Occipital lobe (tissue), 2 donors: ENCODE measurements around the gene CD44. TPM values are rescaled to one million over a fixed set of nuclear protein-coding genes. Genes with fewer than 3 reads are reported as not detected.

Experiments used
- DNase-seq: peaks from one replicate; lab custom pipeline; 2025; lab: John Stamatoyannopoulos, UW
- total RNA-seq: library from RNA; depleted of rRNA; stranded (reverse); fragments of >200 nt; gene quantifications from one replicate; pipeline ENCODE4 v1.2.3, GENCODE V29; 2014

Gene CD44
- total RNA-seq, 1 donor from 2014 or later, result 6.2 TPM

DNA sequence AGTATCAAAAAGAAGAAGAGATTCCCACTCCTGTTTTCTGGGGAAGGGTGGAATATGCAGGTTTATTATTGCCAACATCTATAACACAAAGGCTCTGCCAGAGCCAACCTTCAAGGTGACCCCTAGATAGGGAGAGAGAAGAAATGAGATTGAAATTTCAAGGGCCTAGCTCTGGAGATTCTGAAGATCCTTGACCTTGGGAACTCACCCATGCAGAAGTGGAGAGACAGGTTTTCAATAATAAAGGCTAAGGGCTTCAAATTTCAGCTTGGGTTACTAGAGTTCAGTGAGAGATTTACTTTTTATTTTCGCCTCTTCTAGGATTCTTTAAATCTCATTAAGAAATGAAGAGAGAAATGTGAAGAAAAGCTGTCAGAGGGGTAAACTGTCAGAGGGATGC, 98.4 kb downstream of the CD44 start:
- no peak for DNase-seq

GRCh38 chr11:35237860-35238715, 99.1 kb downstream of the CD44 start:
- DNase-seq, result no peak

GRCh38 chr11:35238882-35239281, 99.9 kb downstream of the CD44 start:
- DNase-seq, result no peak

- no peak for DNase-seq
Observed at GRCh38 chr11:35239471-35240075, 100.6 kb downstream of the CD44 start.

GRCh38 chr11:35241083-35241482, 102.1 kb downstream of the CD44 start:
- DNase-seq, result no peak

- no peak for DNase-seq
Observed at GRCh38 chr11:35241531-35241930, 102.6 kb downstream of the CD44 start.

DNA sequence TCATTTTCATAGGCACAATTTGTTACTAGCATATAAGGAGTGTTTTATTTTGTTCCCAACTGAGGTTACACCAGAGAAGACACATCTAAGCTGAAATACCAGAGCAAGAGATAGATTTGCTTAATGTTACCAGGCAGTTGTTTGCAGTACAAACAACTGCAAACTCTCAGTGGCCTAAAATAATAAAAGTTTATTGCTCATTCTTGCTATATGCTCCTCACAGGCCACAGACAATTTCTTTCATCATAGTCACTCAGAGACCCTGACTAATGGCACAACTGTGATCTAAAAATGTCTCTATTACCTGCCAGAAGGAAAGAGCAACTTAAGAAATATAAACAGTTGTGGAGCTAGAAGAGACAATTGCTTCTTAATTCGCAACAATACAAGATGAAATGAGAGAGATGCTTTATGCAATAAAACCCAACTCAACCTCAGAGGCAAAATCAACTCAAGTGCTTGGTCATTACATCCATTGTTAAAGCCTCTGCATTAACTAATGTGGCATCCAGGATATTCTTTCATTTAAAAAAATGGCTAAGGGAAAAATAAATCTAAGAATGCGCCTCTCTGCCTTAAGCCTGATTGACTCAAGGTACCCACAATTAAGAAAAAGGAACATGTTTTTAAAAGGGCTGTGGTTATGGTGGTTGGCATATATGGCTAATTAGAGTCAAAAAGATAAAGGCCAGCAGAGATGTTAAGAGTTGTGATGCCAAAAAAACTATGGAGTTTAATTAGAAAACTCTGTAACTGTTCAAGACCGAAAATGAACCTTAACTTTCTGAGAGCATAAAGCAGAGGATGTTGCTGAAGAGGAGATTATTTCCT, 103.7 kb downstream of the CD44 start:
- DNase-seq, result no peak

DNA sequence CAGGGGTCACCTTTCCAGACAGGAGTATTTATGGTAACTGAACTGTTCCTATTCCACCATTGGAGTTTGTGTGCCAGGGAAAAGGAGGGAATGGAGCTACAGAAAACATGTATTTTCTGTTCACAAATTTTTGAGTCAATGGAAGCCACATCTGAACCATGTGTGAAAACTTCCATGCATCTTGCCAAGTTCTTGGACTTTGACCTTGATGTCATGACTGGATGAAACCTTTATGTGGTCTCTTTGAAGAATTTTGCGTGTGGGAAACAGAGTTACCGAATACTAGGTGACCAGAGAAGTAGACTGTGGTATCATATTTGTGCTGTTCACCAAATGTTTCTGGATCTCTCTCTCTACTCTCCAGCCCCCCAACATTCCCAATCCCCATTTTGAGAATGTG, 104.8 kb downstream of the CD44 start:
- DNase-seq, result no peak

DNA sequence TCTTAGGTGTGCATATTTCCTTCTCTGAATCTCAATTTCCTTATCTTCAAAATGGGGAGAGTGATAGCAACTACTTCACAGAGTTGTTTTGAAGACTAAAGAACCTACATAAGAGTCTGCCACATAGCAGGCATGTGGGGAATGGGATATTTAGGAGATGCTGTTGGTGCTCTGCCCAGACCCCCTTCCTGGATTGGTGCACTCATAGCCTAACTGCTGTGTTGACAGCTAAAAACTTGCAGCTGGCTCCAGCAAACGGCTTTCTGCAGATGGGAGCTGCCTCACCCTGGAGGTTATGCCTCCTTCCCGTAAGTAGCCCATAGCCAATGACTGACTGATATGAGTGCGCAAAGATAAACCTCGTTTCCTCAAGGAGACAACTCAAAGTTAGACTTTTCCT, 106.1 kb downstream of the CD44 start:
- no peak for DNase-seq

- no peak for DNase-seq
Observed at GRCh38 chr11:35245786-35246185, 106.8 kb downstream of the CD44 start.

GRCh38 chr11:35246745-35247144, 107.8 kb downstream of the CD44 start:
- no peak for DNase-seq

DNA sequence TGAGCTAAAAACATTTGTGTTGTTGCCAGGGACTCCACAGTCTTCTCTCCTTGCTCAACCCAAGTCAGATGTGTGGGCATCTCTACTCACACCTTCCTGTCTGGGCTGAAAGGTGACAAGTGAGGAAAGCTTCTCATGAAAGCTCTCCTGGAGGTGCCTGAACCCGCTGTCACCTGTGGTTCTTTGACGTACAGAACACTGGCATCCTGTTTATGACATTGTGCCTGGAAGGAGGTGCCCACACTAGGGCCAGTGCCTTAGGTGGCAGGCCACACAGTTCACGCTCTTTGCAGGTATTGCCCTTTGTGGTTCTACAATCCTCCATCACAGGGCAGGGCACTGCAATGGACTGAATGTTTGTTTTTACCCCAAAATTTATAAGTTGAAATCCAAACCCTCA, 108.5 kb downstream of the CD44 start:
- DNase-seq, result no peak

DNA sequence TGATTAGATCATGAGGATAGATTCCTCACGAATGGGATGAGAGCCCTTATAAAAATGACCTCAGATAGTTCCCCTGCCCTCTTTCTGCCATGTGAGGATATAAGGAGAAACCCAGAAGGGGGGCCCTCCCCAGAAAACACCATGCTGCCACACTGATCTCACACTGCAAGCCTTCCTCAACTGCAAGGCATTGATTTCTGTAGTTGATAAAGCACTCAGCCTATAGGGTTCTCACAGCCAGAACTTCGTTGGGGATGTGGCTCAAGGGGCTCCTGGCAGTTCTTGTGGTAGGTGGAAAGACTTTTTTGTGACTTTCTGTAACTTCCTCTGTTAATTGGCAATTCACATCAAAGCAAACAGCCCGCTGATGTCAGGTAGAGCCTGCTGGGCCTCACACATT, 108.9 kb downstream of the CD44 start:
- no peak for DNase-seq

DNA sequence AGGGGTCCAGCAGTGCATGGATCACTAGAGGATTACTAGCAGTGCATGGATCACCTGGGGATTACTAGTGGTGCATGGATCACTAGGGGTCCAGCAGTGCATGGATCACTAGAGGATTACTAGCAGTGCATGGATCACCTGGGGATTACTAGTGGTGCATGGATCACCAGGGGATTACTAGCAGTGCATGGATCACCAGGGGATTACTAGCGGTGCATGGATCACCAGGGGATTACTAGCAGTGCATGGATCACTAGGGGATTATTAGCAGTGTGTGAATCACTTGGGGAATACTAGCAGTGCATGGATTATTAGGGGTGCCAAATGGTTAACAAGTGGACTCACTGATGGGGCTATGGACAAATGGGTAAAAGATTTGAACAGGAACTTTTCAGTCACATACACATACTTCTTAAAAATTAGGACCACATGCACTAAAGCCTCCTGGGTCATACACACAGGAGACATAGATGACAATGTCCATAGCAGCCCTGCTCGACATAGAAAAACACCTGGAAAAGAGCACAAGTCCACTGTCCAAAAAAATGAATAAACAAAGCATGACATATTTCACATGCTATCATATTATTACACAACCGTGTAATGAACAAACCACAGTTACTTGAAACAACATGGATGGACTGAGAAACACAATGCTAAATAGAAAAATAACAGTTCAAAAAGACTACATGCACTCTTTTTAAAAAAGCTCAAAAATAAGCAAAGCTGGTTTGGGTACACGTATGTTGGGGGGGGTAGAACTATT, 109.8 kb downstream of the CD44 start:
- DNase-seq, result no peak

DNA sequence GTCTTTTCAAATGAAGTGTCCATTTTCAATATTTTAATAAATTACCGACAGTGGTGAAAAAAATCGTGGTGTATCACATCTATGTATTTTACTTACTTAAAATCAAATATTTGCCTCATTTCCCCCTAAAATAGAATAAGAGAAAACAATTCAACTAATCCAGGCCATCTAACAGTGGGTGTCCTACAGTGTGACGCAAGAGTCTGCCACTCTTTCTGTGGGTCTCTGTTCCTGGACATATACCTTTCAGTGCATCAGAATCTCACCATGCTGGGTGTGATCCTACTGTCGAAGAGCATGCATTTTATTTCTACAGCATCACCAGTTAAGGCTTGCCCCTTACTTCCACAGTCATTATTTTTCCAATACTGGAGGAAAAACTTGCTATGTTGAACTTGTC, 111.2 kb downstream of the CD44 start:
- DNase-seq, result no peak

GRCh38 chr11:35250621-35251020, 111.7 kb downstream of the CD44 start:
- no peak for DNase-seq

GRCh38 chr11:35253237-35253636, 114.3 kb downstream of the CD44 start:
- no peak for DNase-seq

DNA sequence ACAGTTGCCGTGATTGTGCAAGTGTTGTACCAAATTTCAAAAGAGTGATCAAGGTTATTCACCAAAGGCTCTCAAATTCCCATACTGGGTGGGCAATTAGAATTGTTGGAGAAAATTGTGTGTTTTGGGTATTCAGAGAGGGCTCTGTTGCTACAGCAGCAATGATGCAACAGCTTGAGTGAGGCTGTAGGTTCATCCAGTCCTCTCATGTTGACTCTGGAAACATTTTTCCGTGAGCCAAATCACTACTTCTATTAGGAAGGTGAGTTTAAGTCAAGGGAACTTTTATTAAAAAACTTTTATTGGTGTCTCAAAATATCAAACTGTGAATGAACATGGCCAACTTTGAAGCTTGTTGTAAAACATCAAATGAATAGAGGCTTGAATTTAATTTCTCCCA, 116.5 kb downstream of the CD44 start:
- DNase-seq, result no peak

DNA sequence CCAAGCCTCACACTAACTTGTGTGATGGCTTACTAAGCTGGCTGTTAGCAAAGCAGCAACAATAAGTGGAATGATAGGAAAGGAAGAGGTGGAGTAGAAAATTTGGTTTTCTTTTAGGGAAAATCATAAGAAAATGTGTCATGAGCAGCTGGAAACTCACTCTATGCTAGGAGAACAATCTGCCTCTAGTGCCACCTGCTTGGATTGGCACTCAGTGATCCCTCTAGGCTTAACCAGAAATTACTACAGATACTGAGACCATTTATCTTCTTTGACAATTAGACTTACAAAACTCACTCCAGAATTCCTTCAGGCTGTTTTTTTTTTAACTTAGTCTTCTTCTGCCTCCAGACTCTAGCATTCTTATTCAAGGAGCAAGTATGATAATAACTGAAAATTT, 117.3 kb downstream of the CD44 start:
- no peak for DNase-seq

DNA sequence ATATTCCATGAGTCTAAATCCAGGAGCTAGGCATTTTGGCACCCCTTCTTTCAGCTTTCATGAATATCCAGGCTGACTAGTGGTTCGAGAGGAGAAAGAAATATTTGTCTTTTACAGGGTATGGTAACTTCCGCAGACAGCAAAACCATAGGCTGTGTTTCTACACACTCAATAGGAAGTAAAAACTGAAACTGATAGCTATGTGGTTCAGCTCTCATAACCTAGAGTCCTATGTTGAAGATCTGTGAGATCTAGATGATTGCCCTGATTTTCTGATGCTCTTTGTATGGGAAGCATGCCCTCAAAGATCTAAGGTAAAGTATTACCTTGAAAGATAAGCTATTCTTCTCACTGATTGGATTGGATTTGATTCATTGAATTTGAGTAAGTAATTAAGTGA, 118.3 kb downstream of the CD44 start:
- DNase-seq, result no peak

- DNase-seq, result no peak
Observed at GRCh38 chr11:35259529-35259928, 120.6 kb downstream of the CD44 start.
